ENCODE measurements around the gene SBSN. TPM values are rescaled to one million over a fixed set of nuclear protein-coding genes. Genes with fewer than 3 reads are reported as not detected.

The SBSN gene
- total RNA-seq, 1 donor from 2014 or later, result 0.24 TPM

DNA sequence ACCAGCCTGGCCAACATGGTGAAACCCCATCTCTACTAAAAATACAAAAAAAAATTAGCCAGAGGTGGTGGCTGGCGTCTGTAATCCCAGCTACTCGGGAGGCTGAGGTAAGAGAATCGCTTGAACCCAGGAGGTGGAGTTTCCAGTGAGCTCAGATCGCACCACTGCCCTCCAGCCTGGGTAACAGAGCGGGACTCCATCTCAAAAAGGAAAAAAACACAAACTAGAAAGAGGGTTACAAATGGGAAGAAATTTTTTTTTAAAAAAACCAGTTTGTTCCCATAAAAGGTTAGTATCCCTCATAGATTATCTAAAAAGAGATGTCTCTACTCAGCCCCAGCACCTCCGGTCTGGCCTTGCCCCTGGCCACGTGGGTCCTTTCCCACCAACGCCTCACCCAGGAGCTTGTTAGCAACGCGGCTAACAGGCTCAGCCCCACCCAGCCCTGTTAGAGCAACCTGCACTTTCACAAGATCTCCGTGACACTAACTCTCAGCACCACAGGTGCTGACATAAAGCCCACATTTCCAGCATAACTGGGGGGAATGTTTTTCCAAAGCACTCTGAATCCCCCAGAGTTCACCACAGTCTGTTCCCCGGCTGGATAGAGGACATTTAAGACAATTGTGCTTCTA, 19.0 kb downstream of the SBSN start:
- H3K4me3 Mint-ChIP-seq (ENCODE audit: low read depth), result peak overlapping the region; percentile 97
- TF ChIP-seq, protein P1, sequence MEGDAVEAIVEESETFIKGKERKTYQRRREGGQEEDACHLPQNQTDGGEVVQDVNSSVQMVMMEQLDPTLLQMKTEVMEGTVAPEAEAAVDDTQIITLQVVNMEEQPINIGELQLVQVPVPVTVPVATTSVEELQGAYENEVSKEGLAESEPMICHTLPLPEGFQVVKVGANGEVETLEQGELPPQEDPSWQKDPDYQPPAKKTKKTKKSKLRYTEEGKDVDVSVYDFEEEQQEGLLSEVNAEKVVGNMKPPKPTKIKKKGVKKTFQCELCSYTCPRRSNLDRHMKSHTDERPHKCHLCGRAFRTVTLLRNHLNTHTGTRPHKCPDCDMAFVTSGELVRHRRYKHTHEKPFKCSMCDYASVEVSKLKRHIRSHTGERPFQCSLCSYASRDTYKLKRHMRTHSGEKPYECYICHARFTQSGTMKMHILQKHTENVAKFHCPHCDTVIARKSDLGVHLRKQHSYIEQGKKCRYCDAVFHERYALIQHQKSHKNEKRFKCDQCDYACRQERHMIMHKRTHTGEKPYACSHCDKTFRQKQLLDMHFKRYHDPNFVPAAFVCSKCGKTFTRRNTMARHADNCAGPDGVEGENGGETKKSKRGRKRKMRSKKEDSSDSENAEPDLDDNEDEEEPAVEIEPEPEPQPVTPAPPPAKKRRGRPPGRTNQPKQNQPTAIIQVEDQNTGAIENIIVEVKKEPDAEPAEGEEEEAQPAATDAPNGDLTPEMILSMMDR (IDR thresholded peaks at IDR 0.05; ENCODE audit: unreplicated experiment), result no peak
- peak; percentile 25 for DNase-seq (ENCODE audit: low spot score, unreplicated experiment)
- peaks cover 10% of the 10 kb centered on the region for H3K4me1 Mint-ChIP-seq (ENCODE audit: low read depth)
- H3K27me3 Mint-ChIP-seq, result peaks cover 9% of the 10 kb centered on the region
- peak overlapping the region; percentile 99 for H3K27ac Mint-ChIP-seq
- H3K9me3 Mint-ChIP-seq (ENCODE audit: low read depth), result no peaks in the 10 kb centered on the region
- H3K36me3 Mint-ChIP-seq (ENCODE audit: insufficient read depth), result peaks cover 14% of the 10 kb centered on the region

DNA sequence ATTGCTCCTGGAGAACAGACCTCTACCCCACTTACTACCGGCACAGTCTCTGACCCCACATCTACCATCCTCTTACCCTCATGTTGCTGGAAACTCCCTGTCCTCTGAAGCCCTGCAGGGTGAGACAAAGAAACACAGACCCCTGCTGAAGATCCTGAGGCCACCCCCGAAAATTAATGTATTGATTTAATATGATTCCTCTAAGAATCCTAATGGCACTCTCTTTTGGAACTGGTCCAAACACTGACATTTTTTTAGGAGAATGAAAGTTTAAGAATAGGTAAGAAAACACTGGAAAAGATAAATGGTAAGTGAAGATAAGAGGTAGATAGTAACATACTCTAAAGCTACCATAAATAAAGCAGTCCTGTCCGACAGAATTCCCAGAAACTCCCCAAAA, 20.0 kb downstream of the SBSN start:
- no peak overlapping the region for H3K27ac Mint-ChIP-seq
- TF ChIP-seq, protein P1 (IDR thresholded peaks at IDR 0.05; ENCODE audit: unreplicated experiment), result no peak
- peaks cover 8% of the 10 kb centered on the region for H3K4me1 Mint-ChIP-seq (ENCODE audit: low read depth)
- H3K27me3 Mint-ChIP-seq, result peaks cover 4% of the 10 kb centered on the region
- H3K36me3 Mint-ChIP-seq (ENCODE audit: insufficient read depth), result peaks cover 16% of the 10 kb centered on the region
- DNase-seq (ENCODE audit: low spot score, unreplicated experiment), result no peak
- no peaks in the 10 kb centered on the region for H3K9me3 Mint-ChIP-seq (ENCODE audit: low read depth)
- H3K4me3 Mint-ChIP-seq (ENCODE audit: low read depth), result peak overlapping the region; percentile 97

DNA sequence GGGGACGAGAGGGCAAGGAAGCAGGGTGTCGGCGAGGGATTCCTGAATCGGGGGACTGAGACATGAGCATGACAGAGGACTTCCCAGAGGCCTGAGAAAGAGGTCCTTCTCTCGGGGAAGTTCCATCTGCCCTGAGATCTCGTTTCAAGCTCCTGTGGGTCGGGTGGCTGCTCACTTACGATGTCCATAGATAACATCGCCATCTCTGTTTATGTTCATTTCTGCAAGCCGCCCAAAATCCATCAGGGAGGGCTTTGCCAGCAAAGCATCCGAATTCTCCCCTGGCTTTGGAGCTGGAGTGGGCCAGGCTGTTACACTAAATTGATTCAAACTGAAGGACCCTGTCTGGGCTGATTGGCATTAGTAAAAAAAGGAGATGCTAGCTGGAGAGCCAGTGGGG, 20.6 kb downstream of the SBSN start:
- H3K36me3 Mint-ChIP-seq (ENCODE audit: insufficient read depth), result peaks cover 18% of the 10 kb centered on the region
- H3K27me3 Mint-ChIP-seq, result no peaks in the 10 kb centered on the region
- H3K27ac Mint-ChIP-seq, result no peak overlapping the region
- TF ChIP-seq, protein P1 (IDR thresholded peaks at IDR 0.05; ENCODE audit: unreplicated experiment), result no peak
- peaks cover 8% of the 10 kb centered on the region for H3K4me1 Mint-ChIP-seq (ENCODE audit: low read depth)
- H3K9me3 Mint-ChIP-seq (ENCODE audit: low read depth), result no peaks in the 10 kb centered on the region
- no peak for DNase-seq (ENCODE audit: low spot score, unreplicated experiment)
- no peak overlapping the region for H3K4me3 Mint-ChIP-seq (ENCODE audit: low read depth)

DNA sequence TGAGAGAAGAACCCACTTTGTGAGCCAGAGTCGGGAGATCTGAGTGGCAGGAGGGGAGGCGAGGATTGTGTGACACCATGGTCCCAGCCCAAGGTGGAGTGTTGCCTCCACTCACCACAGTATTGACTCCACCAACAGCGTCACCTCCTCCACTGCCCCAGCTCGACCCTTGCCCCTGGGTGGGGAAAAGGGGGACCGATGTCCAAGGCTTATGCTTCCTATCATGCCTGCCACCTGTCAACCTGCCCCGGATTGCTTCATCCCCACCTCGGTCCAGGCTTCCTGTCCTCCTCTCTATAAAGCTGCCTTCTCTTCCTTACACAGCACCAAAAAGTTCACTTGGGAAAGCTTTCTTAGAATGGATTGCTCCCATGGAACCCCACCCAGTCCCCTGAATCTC, 22.1 kb downstream of the SBSN start:
- H3K4me3 Mint-ChIP-seq (ENCODE audit: low read depth), result no peak overlapping the region
- TF ChIP-seq, protein P1 (IDR thresholded peaks at IDR 0.05; ENCODE audit: unreplicated experiment), result no peak
- no peaks in the 10 kb centered on the region for H3K9me3 Mint-ChIP-seq (ENCODE audit: low read depth)
- DNase-seq (ENCODE audit: low spot score, unreplicated experiment), result no peak
- peaks cover 8% of the 10 kb centered on the region for H3K4me1 Mint-ChIP-seq (ENCODE audit: low read depth)
- no peak overlapping the region for H3K27ac Mint-ChIP-seq
- peaks cover 22% of the 10 kb centered on the region for H3K36me3 Mint-ChIP-seq (ENCODE audit: insufficient read depth)
- H3K27me3 Mint-ChIP-seq, result no peaks in the 10 kb centered on the region

DNA sequence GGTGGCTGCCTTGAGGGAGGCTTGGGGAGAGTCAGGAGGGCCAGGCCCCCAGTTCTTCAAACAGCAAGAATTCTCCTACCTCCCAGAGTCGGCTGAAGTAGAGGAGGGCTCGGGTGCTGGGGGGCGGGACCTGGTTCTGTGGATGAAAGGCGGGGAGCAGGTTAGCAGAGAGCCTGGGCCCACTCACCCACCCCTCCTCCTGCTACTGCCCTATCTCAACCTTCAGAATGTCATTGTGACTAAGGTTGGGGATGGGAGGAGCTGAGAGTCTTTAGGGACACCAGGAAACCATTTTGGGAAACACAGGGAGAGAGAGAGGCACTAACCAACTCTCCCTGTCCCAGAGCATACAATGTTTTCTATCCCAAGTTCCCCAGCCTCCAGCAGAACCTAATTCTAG, 25.4 kb downstream of the SBSN start:
- H3K27ac Mint-ChIP-seq, result peak overlapping the region; percentile 49

More for the DNA sequence above, 25.4 kb downstream of the SBSN start:
- TF ChIP-seq, protein P1 (IDR thresholded peaks at IDR 0.05; ENCODE audit: unreplicated experiment), result no peak
- H3K36me3 Mint-ChIP-seq (ENCODE audit: insufficient read depth), result peaks cover 31% of the 10 kb centered on the region
- H3K9me3 Mint-ChIP-seq (ENCODE audit: low read depth), result no peaks in the 10 kb centered on the region
- H3K4me1 Mint-ChIP-seq (ENCODE audit: low read depth), result no peaks in the 10 kb centered on the region
- H3K4me3 Mint-ChIP-seq (ENCODE audit: low read depth), result no peak overlapping the region
- DNase-seq (ENCODE audit: low spot score, unreplicated experiment), result no peak
- no peaks in the 10 kb centered on the region for H3K27me3 Mint-ChIP-seq

All from progenitor cell of endocrine pancreas (in vitro differentiated cells).